HepG2 (cell line): ENCODE data around the gene LIM2. TPM values are rescaled to one million over a fixed set of nuclear protein-coding genes. Genes with fewer than 3 reads are reported as not detected.

Source experiments
- ATAC-seq: fragments of 200-7000 bp; cut with Tn5 transposase; 3 replicates; pipeline ENCODE4 v1.9.1; 2020; ENCODE audit warnings: mild to moderate bottlenecking, moderate library complexity
- BruUV-seq: library from RNA; stranded (reverse); fragments of 400-500 nt; replicated peaks from 2 replicates; lab custom pipeline; 2021; lab: Mats Ljungman, UMichigan
- CTCF ChIA-PET: fragments of 300-600 bp; formaldehyde crosslinking; extraction: SDS; loops from one replicate; lab custom pipeline; 2021; ENCODE audit warnings: low total read pairs, inconsistent platforms, low intra/inter-chr PET ratio; lab: Yijun Ruan, JAX
- POLR2A ChIA-PET: fragments of 350-600 bp; sonication (Branson Sonifier 250); formaldehyde crosslinking; loops from one replicate; lab custom pipeline; 2020; ENCODE audit warnings: antibody characterized with exemption, inconsistent platforms; lab: Yijun Ruan, JAX
- DNase-seq: peaks from one replicate; pipeline ENCODE4 v3.0.0-alpha.2; 2015; ENCODE audit warnings: low spot score
- FAIRE-seq: peaks from 3 replicates; lab custom pipeline; 2011; peaks lifted over from hg19 to GRCh38; lab: Jason Lieb, UNC
- H2AFZ ChIP-seq: one replicate; pipeline ENCODE4 v1.6.1; 2011; ENCODE audit warnings: low read length, inconsistent platforms
- H3K27ac ChIP-seq: fragments of 300-600 bp; 3 replicates; pipeline ENCODE4 v1.8.0; 2011; ENCODE audit warnings: mixed run types, mild to moderate bottlenecking, mixed read lengths, low read length, inconsistent platforms; ENCODE audit not compliant: insufficient read depth; ENCODE audit errors: extremely low read length
- H3K27me3 ChIP-seq, 2 experiments: fragments of 200-600 bp in 1 of 2; 2 replicates in 1 of 2; 3 replicates in 1 of 2; pipeline versions ENCODE4 v1.6.0 to v1.8.0; 2011; ENCODE audit warnings: low read length in 2 of 2, mild to moderate bottlenecking in 2 of 2, moderate library complexity in 2 of 2, inconsistent platforms in 1 of 2; ENCODE audit not compliant: insufficient read depth in 2 of 2, control insufficient read depth in 1 of 2
- H3K36me3 ChIP-seq, 2 experiments: fragments of 200-600 bp in 1 of 2; replicated peaks in 1 of 2; 2 replicates in 1 of 2; 3 replicates in 1 of 2; pipeline versions ENCODE4 v1.5.1 to v1.8.0; 2011; ENCODE audit warnings: low read length in 2 of 2, inconsistent platforms in 1 of 2; ENCODE audit not compliant: insufficient read depth in 2 of 2, control insufficient read depth in 1 of 2
- H3K4me1 ChIP-seq: 2 replicates; pipeline ENCODE4 v1.5.1; 2012; ENCODE audit warnings: low read length, inconsistent platforms; ENCODE audit not compliant: insufficient read depth
- H3K4me2 ChIP-seq: 2 replicates; pipeline ENCODE4 v1.6.0; 2011; ENCODE audit warnings: low read depth, low read length, inconsistent platforms
- H3K4me3 ChIP-seq, 3 experiments: fragments of 200-600 bp in 1 of 3; sonication (generic), shearing (Covaris generic) in 1 of 3; replicated peaks in 1 of 3; 2 replicates each; pipeline ENCODE4 v1.5.1; 2011 to 2016; ENCODE audit warnings: low read length in 3 of 3, inconsistent platforms in 2 of 3, low read depth in 2 of 3, mild to moderate bottlenecking in 2 of 3, control low read depth in 1 of 3, mixed read lengths in 1 of 3; ENCODE audit not compliant: insufficient read depth in 1 of 3
- H3K79me2 ChIP-seq: one replicate; pipeline ENCODE4 v1.6.1; 2011; ENCODE audit warnings: low read length, inconsistent platforms; ENCODE audit not compliant: insufficient read depth
- H3K9ac ChIP-seq: 2 replicates; pipeline ENCODE4 v1.6.0; 2011; ENCODE audit warnings: mild to moderate bottlenecking, low read depth, low read length, inconsistent platforms; ENCODE audit not compliant: insufficient read depth
- H3K9me3 ChIP-seq: 2 replicates; pipeline ENCODE4 v1.5.1; 2012; ENCODE audit warnings: mild to moderate bottlenecking, low read length
- H4K20me1 ChIP-seq: 2 replicates; pipeline ENCODE4 v1.6.0; 2011; ENCODE audit warnings: inconsistent platforms, mild to moderate bottlenecking, low read length, moderate library complexity; ENCODE audit not compliant: insufficient read depth
- MZF1 ChIP-seq: sonication (generic); formaldehyde crosslinking; IDR thresholded peaks from 2 replicates; pipeline ENCODE4 v1.8.1; 2023; ENCODE audit warnings: mild to moderate bottlenecking, missing genetic modification reagents, borderline replicate concordance
- NBN ChIP-seq: fragments of 450-650 bp; conservative IDR thresholded peaks from 2 replicates; pipeline ENCODE4 v1.6.1; 2017
- NPAS2 ChIP-seq: sonication (generic); formaldehyde crosslinking; IDR thresholded peaks from 2 replicates; pipeline ENCODE4 v1.8.0; 2022; ENCODE audit warnings: mild to moderate bottlenecking, missing genetic modification reagents, borderline replicate concordance
- WIZ ChIP-seq: sonication (generic); formaldehyde crosslinking; IDR thresholded peaks from 2 replicates; pipeline ENCODE4 v1.5.1; 2020; ENCODE audit warnings: mild to moderate bottlenecking, missing genetic modification reagents
- ZFP41 ChIP-seq: sonication (generic); formaldehyde crosslinking; IDR thresholded peaks from 2 replicates; pipeline ENCODE4 v1.4.0; 2020; ENCODE audit warnings: mild to moderate bottlenecking, missing genetic modification reagents, borderline replicate concordance
- ZNF331 ChIP-seq: sonication (generic); formaldehyde crosslinking; IDR thresholded peaks from 2 replicates; pipeline ENCODE4 v1.4.0; 2020; ENCODE audit warnings: missing genetic modification reagents
- ZSCAN12 ChIP-seq: sonication (generic); formaldehyde crosslinking; IDR thresholded peaks from 2 replicates; pipeline ENCODE4 v1.9.0; 2021; ENCODE audit warnings: mild to moderate bottlenecking, missing genetic modification reagents
- WGBS: methylation state at CpG from one replicate; pipeline ENCODE4 v1.1.6; 2017; ENCODE audit warnings: low lambda C conversion rate; 5-methylcytosine and 5-hydroxymethylcytosine counted together
- in situ Hi-C: cut with HindIII; loops from 2 replicates; pipeline ENCODE4 v1.10.0; 2017; ENCODE audit warnings: low pct_unique_long_range_greater_than_20kb; ENCODE audit not compliant: extremely low pct_ligation_motif_present
- intact Hi-C: fragments of 100-400 bp; cut with micrococcal nuclease; formaldehyde crosslinking; loops from one replicate; pipeline ENCODE4 v1.10.0; 2022; ENCODE audit not compliant: unreplicated experiment
- polyA plus RNA-seq, 8 experiments: library from polyadenylated mRNA; depleted of rRNA in 3 of 8; stranded (reverse) in 7 of 8; unstranded in 1 of 8; fragments of >200 nt; fragmentation: Illumina TruSeq in 4 of 8; extraction: Trizol in 4 of 8; gene quantifications; 2 replicates each; pipeline versions ENCODE4 v1.2.1 to v1.2.3, GENCODE V29; 2011 to 2016; ENCODE audit warnings: low read depth in 4 of 8, missing spikeins in 1 of 8, mixed read lengths in 1 of 8; ENCODE audit not compliant: insufficient read depth in 1 of 8
- total RNA-seq, 5 experiments: library from RNA; depleted of rRNA; stranded (reverse); fragments of >200 nt; fragmentation: Illumina TruSeq; extraction: Trizol; gene quantifications; 2 replicates each; pipeline ENCODE4 v1.2.3, GENCODE V29; 2016; ENCODE audit warnings: low read depth in 1 of 5
- TF ChIP-seq, protein P1 (sequence below): sonication (generic); formaldehyde crosslinking; IDR thresholded peaks from 2 replicates; pipeline ENCODE4 v1.8.1; 2023; ENCODE audit warnings: missing genetic modification reagents, inconsistent platforms, borderline replicate concordance
- TF ChIP-seq, protein P2 (sequence below): sonication (generic); formaldehyde crosslinking; IDR thresholded peaks from 2 replicates; pipeline ENCODE4 v1.5.0; 2020; ENCODE audit warnings: mild to moderate bottlenecking, missing genetic modification reagents

Gene LIM2
- total and polyA plus RNA-seq, 2 of the 13 experiments (the other 11 are each of a cell fraction or from before 2014, with no cell fraction given), result 1.3 TPM; not detected in 1

DNA sequence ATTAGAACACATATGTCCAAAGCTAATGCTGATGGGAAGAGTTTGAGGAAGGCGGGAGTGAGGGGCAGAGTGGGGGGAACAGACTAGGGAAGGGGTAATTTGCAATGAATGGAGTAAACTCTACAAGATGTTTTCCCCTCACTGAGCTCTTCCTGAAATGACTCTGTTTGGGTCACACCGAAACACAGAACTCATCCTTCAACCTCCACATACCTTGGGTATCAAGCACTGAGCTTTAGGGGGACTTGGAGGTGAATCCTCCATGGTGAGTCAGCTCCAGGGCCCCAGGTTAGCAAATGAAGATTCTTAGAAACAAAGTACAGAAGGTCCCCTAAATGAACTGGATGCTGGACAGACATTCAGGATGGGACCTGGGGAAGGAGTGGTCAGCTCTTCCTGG lies 30.9 kb upstream of the LIM2 start:
- peaks cover 5% of the 10 kb centered on the region; the same call in 1 of the 2 replicates for H4K20me1 ChIP-seq
- no peaks in the 10 kb centered on the region for H3K4me1 ChIP-seq
- H3K9ac ChIP-seq, result no peak overlapping the region
- intact Hi-C loops (no loop called here), in situ Hi-C loops (no loop called here)
- POLR2A ChIA-PET, result no interaction called here
- CTCF ChIA-PET, result no interaction called here
- no peak for FAIRE-seq
- BruUV-seq, result no TSS peak
- ATAC-seq, result no peak
- H3K4me3 ChIP-seq, result no peak overlapping the region
- no peaks in the 10 kb centered on the region for H3K79me2 ChIP-seq
- no peaks in the 10 kb centered on the region; a peak in 2 of 5 replicates for H3K27me3 ChIP-seq
- H3K9me3 ChIP-seq, result no peaks in the 10 kb centered on the region
- no peaks in the 10 kb centered on the region for H3K36me3 ChIP-seq
- DNase-seq, result no peak
- WGBS, result 3% methylated on average over 2 of the region's 2 CpGs
- H2AFZ ChIP-seq, result no peak overlapping the region
- TF ChIP-seq NBN, result no peak
- TF ChIP-seq ZSCAN12 (CRISPR knock-in tag), result no peak
- TF ChIP-seq ZNF331, result no peak
- no peak for TF ChIP-seq MZF1 (CRISPR knock-in tag)
- TF ChIP-seq NPAS2 (CRISPR knock-in tag), result no peak
- TF ChIP-seq WIZ (CRISPR knock-in tag), result no peak
- TF ChIP-seq, protein P1, sequence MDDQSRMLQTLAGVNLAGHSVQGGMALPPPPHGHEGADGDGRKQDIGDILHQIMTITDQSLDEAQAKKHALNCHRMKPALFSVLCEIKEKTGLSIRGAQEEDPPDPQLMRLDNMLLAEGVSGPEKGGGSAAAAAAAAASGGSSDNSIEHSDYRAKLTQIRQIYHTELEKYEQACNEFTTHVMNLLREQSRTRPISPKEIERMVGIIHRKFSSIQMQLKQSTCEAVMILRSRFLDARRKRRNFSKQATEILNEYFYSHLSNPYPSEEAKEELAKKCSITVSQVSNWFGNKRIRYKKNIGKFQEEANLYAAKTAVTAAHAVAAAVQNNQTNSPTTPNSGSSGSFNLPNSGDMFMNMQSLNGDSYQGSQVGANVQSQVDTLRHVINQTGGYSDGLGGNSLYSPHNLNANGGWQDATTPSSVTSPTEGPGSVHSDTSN (CRISPR knock-in tag), result no peak
- no peak for TF ChIP-seq ZFP41 (CRISPR knock-in tag)
- TF ChIP-seq, protein P2, sequence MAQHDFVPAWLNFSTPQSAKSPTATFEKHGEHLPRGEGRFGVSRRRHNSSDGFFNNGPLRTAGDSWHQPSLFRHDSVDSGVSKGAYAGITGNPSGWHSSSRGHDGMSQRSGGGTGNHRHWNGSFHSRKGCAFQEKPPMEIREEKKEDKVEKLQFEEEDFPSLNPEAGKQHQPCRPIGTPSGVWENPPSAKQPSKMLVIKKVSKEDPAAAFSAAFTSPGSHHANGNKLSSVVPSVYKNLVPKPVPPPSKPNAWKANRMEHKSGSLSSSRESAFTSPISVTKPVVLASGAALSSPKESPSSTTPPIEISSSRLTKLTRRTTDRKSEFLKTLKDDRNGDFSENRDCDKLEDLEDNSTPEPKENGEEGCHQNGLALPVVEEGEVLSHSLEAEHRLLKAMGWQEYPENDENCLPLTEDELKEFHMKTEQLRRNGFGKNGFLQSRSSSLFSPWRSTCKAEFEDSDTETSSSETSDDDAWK, result no peak
- H3K4me2 ChIP-seq, result no peak overlapping the region
- H3K27ac ChIP-seq, result no peak overlapping the region
